IMR-90 (cell line): ENCODE measurements around the gene CLDN6.

Experiments used
- MAFK ChIP-seq: IDR thresholded peaks from 2 replicates; pipeline ENCODE4 v1.6.1; 2012; ENCODE audit warnings: low read depth, low read length, improper control_type of control experiment
- NFE2L2 ChIP-seq: fragments of 150-350 bp; IDR thresholded peaks from 2 replicates; pipeline ENCODE4 v1.6.1; 2016; ENCODE audit warnings: low read depth, mild to moderate bottlenecking, low read length
- TF ChIP-seq, protein P1 (sequence below): conservative IDR thresholded peaks from 2 replicates; pipeline ENCODE4 v1.5.1; 2012; ENCODE audit warnings: mild to moderate bottlenecking, low read depth, low read length, improper control_type of control experiment

DNA sequence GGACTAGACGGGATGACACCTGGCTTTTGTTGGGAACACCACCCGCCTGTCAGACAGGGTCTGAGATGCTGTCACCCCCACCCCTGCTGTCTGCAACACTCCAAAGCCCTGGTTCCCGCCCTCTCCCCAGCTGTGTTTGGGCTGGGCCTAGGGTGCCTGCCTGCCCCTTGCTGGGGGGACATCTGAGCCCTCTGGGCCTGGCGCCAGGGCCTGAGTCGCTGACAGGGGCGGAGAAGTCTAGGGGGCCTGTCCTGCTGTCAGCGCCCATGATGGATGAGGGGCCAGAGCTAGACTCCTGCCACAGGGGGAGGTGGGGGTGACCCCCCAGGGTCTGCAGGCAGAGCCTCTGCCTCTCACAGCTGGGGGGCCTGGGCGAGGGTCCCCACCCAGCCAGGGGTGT, 30.1 kb downstream of the CLDN6 start:
- TF ChIP-seq, protein P1, sequence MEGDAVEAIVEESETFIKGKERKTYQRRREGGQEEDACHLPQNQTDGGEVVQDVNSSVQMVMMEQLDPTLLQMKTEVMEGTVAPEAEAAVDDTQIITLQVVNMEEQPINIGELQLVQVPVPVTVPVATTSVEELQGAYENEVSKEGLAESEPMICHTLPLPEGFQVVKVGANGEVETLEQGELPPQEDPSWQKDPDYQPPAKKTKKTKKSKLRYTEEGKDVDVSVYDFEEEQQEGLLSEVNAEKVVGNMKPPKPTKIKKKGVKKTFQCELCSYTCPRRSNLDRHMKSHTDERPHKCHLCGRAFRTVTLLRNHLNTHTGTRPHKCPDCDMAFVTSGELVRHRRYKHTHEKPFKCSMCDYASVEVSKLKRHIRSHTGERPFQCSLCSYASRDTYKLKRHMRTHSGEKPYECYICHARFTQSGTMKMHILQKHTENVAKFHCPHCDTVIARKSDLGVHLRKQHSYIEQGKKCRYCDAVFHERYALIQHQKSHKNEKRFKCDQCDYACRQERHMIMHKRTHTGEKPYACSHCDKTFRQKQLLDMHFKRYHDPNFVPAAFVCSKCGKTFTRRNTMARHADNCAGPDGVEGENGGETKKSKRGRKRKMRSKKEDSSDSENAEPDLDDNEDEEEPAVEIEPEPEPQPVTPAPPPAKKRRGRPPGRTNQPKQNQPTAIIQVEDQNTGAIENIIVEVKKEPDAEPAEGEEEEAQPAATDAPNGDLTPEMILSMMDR, result no peak
- TF ChIP-seq NFE2L2, result no peak
- TF ChIP-seq MAFK, result no peak
